HEK293 (cell line): Measurements from ENCODE around the gene SPPL2C.

ENCODE experiments used
- EGR2 ChIP-seq: fragments of 450-650 bp; formaldehyde crosslinking; IDR thresholded peaks from 2 replicates; pipeline ENCODE4 v1.5.1; 2016; ENCODE audit warnings: low read depth, missing biosample characterization, missing genetic modification characterization
- GFI1B ChIP-seq: fragments of 450-650 bp; formaldehyde crosslinking; IDR thresholded peaks from 2 replicates; pipeline ENCODE4 v1.5.1; 2016; ENCODE audit warnings: missing biosample characterization, missing genetic modification characterization
- GLI2 ChIP-seq: fragments of 450-650 bp; formaldehyde crosslinking; IDR thresholded peaks from 2 replicates; pipeline ENCODE4; 2017; ENCODE audit warnings: missing biosample characterization, missing genetic modification characterization, low read depth, borderline replicate concordance
- GLIS1 ChIP-seq: fragments of 450-650 bp; formaldehyde crosslinking; IDR thresholded peaks from 2 replicates; pipeline ENCODE4 v1.5.1; 2016; ENCODE audit warnings: missing biosample characterization, missing genetic modification characterization
- GLIS2 ChIP-seq: fragments of 450-650 bp; formaldehyde crosslinking; IDR thresholded peaks from 2 replicates; pipeline ENCODE4 v1.5.1; 2016; ENCODE audit warnings: missing biosample characterization, missing genetic modification characterization
- HOXA7 ChIP-seq: sonication (generic); formaldehyde crosslinking; IDR thresholded peaks from 2 replicates; pipeline ENCODE4 v1.8.1; 2022; ENCODE audit warnings: missing genetic modification reagents, borderline replicate concordance
- PATZ1 ChIP-seq: fragments of 450-650 bp; formaldehyde crosslinking; IDR thresholded peaks from 2 replicates; pipeline ENCODE4 v1.5.1; 2016; ENCODE audit warnings: missing biosample characterization, missing genetic modification characterization
- SCRT2 ChIP-seq: fragments of 450-650 bp; formaldehyde crosslinking; IDR thresholded peaks from 2 replicates; pipeline ENCODE4 v1.5.1; 2016; ENCODE audit warnings: missing biosample characterization, missing genetic modification characterization
- TCF7L2 ChIP-seq: IDR thresholded peaks from 2 replicates; pipeline ENCODE4 v1.6.1; 2011; ENCODE audit warnings: low read depth, mild to moderate bottlenecking, inconsistent platforms, low read length, moderate library complexity, borderline replicate concordance
- ZBTB10 ChIP-seq: fragments of 450-650 bp; formaldehyde crosslinking; IDR thresholded peaks from 2 replicates; pipeline ENCODE4 v1.5.1; 2016; ENCODE audit warnings: missing biosample characterization, missing genetic modification characterization
- ZBTB17 ChIP-seq: fragments of 450-650 bp; formaldehyde crosslinking; IDR thresholded peaks from 2 replicates; pipeline ENCODE4 v1.5.1; 2016; ENCODE audit warnings: missing biosample characterization, missing genetic modification characterization
- ZFHX2 ChIP-seq: fragments of 450-650 bp; formaldehyde crosslinking; conservative IDR thresholded peaks from 2 replicates; pipeline ENCODE4 v1.5.1; 2016; ENCODE audit warnings: missing biosample characterization, missing genetic modification characterization
- ZNF133 ChIP-seq: fragments of 450-650 bp; formaldehyde crosslinking; IDR thresholded peaks from 2 replicates; pipeline ENCODE4 v1.5.1; 2016; ENCODE audit warnings: missing biosample characterization, missing genetic modification characterization
- ZNF140 ChIP-seq: fragments of 450-650 bp; formaldehyde crosslinking; IDR thresholded peaks from 2 replicates; pipeline ENCODE4 v1.5.1; 2016; ENCODE audit warnings: missing biosample characterization, missing genetic modification characterization
- ZNF146 ChIP-seq: fragments of 450-650 bp; formaldehyde crosslinking; IDR thresholded peaks from 2 replicates; pipeline ENCODE4 v1.5.1; 2016; ENCODE audit warnings: missing biosample characterization, missing genetic modification characterization
- ZNF184 ChIP-seq: fragments of 450-650 bp; IDR thresholded peaks from 2 replicates; pipeline ENCODE4 v1.5.1; 2018; ENCODE audit warnings: missing biosample characterization, mild to moderate bottlenecking, missing genetic modification characterization
- ZNF2 ChIP-seq: fragments of 450-650 bp; formaldehyde crosslinking; IDR thresholded peaks from 2 replicates; pipeline ENCODE4 v1.5.1; 2016; ENCODE audit warnings: missing biosample characterization, missing genetic modification characterization
- ZNF214 ChIP-seq: fragments of 450-650 bp; formaldehyde crosslinking; IDR thresholded peaks from 2 replicates; pipeline ENCODE4 v1.5.1; 2017; ENCODE audit warnings: missing biosample characterization, mild to moderate bottlenecking, missing genetic modification characterization, borderline replicate concordance
- ZNF274 ChIP-seq, 2 experiments: fragments of 200-500 bp in 1 of 2; fragments of 450-650 bp in 1 of 2; sonication (Bioruptor generic) in 1 of 2; formaldehyde crosslinking in 1 of 2; IDR thresholded peaks; 2 replicates each; pipeline versions ENCODE4 v1.5.1 to v1.6.1; 2014 to 2016; ENCODE audit warnings: borderline replicate concordance in 1 of 2, inconsistent platforms in 1 of 2, low read length in 1 of 2, missing biosample characterization in 1 of 2, missing genetic modification characterization in 1 of 2
- ZNF354C ChIP-seq: fragments of 450-650 bp; formaldehyde crosslinking; IDR thresholded peaks from 2 replicates; pipeline ENCODE4 v1.5.1; 2016; ENCODE audit warnings: missing biosample characterization, missing genetic modification characterization, low read depth, borderline replicate concordance
- ZNF473 ChIP-seq: fragments of 450-650 bp; formaldehyde crosslinking; IDR thresholded peaks from 2 replicates; pipeline ENCODE4 v1.5.1; 2017; ENCODE audit warnings: missing biosample characterization, missing genetic modification characterization
- ZNF501 ChIP-seq: fragments of 450-650 bp; formaldehyde crosslinking; IDR thresholded peaks from 2 replicates; pipeline ENCODE4 v1.5.1; 2016; ENCODE audit warnings: missing biosample characterization, missing genetic modification characterization
- ZNF544 ChIP-seq: fragments of 450-650 bp; formaldehyde crosslinking; IDR thresholded peaks from 2 replicates; pipeline ENCODE4 v1.5.0; 2017; ENCODE audit warnings: missing biosample characterization, missing genetic modification characterization
- ZNF560 ChIP-seq: fragments of 450-650 bp; formaldehyde crosslinking; IDR thresholded peaks from 2 replicates; pipeline ENCODE4 v1.5.1; 2017; ENCODE audit warnings: missing biosample characterization, missing genetic modification characterization, borderline replicate concordance
- ZNF580 ChIP-seq: fragments of 450-650 bp; formaldehyde crosslinking; IDR thresholded peaks from 2 replicates; pipeline ENCODE4 v1.5.1; 2016; ENCODE audit warnings: missing biosample characterization, missing genetic modification characterization
- TF ChIP-seq, protein P1 (sequence below): fragments of 450-650 bp; formaldehyde crosslinking; IDR thresholded peaks from 2 replicates; pipeline ENCODE4 v1.5.1; 2016; ENCODE audit warnings: missing biosample characterization, missing genetic modification characterization
- TF ChIP-seq, protein P2 (sequence below): fragments of 450-650 bp; formaldehyde crosslinking; IDR thresholded peaks from 2 replicates; pipeline ENCODE4 v1.5.1; 2016; ENCODE audit warnings: missing biosample characterization, missing genetic modification characterization, borderline replicate concordance

Gene SPPL2C

GRCh38 chr17:45894022-45894784 lies 49.5 kb downstream of the SPPL2C start, which contains the start of gene MAPT (continued):
- no peak for TF ChIP-seq ZNF133 (tag by site-specific recombination)
- TF ChIP-seq PATZ1: peak; percentile 61
- peak; percentile 89 for TF ChIP-seq GLIS2
- TF ChIP-seq ZNF140 (tag by site-specific recombination): no peak
- TF ChIP-seq ZNF274 (IDR thresholded peaks at IDR 0.05; ENCODE audit: low read length): no peak
- no peak for TF ChIP-seq ZNF274 (tag by site-specific recombination; IDR thresholded peaks at IDR 0.05; ENCODE audit: borderline replicate concordance)
- no peak for TF ChIP-seq ZNF560 (tag by site-specific recombination)
- TF ChIP-seq ZNF146 (tag by site-specific recombination): 0 out of 2 replicates have a peak, but pooled peaks have one; percentile 1
- peak; percentile 36; the same call in 1 of the 2 replicates for TF ChIP-seq ZNF501 (tag by site-specific recombination)
- TF ChIP-seq ZNF473 (tag by site-specific recombination): no peak
- TF ChIP-seq ZNF544 (tag by site-specific recombination): no peak
- no peak; the same call in 1 of the 2 replicates for TF ChIP-seq ZBTB17
- no peak for TF ChIP-seq GFI1B (tag by site-specific recombination)
- no peak for TF ChIP-seq SCRT2 (tag by site-specific recombination)
- TF ChIP-seq EGR2 (tag by site-specific recombination): peak; percentile 97
- peak; percentile 75; the same call in 1 of the 2 replicates for TF ChIP-seq ZBTB10 (tag by site-specific recombination)
- TF ChIP-seq, protein P1, sequence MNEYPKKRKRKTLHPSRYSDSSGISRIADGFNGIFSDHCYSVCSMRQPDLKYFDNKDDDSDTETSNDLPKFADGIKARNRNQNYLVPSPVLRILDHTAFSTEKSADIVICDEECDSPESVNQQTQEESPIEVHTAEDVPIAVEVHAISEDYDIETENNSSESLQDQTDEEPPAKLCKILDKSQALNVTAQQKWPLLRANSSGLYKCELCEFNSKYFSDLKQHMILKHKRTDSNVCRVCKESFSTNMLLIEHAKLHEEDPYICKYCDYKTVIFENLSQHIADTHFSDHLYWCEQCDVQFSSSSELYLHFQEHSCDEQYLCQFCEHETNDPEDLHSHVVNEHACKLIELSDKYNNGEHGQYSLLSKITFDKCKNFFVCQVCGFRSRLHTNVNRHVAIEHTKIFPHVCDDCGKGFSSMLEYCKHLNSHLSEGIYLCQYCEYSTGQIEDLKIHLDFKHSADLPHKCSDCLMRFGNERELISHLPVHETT (tag by site-specific recombination): no peak
- no peak; the same call in 1 of the 2 replicates for TF ChIP-seq ZNF184 (tag by site-specific recombination)
- no peak for TF ChIP-seq HOXA7
- no peak for TF ChIP-seq ZNF214 (tag by site-specific recombination)
- no peak for TF ChIP-seq GLI2 (tag by site-specific recombination)
- TF ChIP-seq, protein P2, sequence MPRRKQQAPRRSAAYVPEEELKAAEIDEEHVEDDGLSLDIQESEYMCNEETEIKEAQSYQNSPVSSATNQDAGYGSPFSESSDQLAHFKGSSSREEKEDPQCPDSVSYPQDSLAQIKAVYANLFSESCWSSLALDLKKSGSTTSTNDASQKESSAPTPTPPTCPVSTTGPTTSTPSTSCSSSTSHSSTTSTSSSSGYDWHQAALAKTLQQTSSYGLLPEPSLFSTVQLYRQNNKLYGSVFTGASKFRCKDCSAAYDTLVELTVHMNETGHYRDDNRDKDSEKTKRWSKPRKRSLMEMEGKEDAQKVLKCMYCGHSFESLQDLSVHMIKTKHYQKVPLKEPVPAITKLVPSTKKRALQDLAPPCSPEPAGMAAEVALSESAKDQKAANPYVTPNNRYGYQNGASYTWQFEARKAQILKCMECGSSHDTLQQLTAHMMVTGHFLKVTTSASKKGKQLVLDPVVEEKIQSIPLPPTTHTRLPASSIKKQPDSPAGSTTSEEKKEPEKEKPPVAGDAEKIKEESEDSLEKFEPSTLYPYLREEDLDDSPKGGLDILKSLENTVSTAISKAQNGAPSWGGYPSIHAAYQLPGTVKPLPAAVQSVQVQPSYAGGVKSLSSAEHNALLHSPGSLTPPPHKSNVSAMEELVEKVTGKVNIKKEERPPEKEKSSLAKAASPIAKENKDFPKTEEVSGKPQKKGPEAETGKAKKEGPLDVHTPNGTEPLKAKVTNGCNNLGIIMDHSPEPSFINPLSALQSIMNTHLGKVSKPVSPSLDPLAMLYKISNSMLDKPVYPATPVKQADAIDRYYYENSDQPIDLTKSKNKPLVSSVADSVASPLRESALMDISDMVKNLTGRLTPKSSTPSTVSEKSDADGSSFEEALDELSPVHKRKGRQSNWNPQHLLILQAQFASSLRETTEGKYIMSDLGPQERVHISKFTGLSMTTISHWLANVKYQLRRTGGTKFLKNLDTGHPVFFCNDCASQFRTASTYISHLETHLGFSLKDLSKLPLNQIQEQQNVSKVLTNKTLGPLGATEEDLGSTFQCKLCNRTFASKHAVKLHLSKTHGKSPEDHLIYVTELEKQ (tag by site-specific recombination): no peak
- TF ChIP-seq ZNF2: no peak; the same call in 1 of the 2 replicates
- TF ChIP-seq ZFHX2 (tag by site-specific recombination): peak; percentile 99
- TF ChIP-seq ZNF580: no peak
- no peak for TF ChIP-seq ZNF354C (tag by site-specific recombination)
- TF ChIP-seq GLIS1 (tag by site-specific recombination): peak; percentile 57; the same call in 1 of the 2 replicates
- TF ChIP-seq TCF7L2: no peak
